GM06990 (cell line): ENCODE measurements around the gene DNAH17.
A peak's percentile ranks its signal among the peaks of the same experiment; 100 is the strongest.

Experiments used
- DNase-seq: peaks from one replicate; pipeline ENCODE4 v3.0.0-alpha.2; 2011; ENCODE audit not compliant: insufficient read length; ENCODE audit errors: extremely low read depth
- H3K27me3 ChIP-seq: replicated peaks from 2 replicates; pipeline ENCODE4 v1.6.0; 2011; ENCODE audit warnings: low read length; ENCODE audit not compliant: control insufficient read depth, insufficient read depth
- H3K36me3 ChIP-seq: 2 replicates; pipeline ENCODE4 v1.5.1; 2011; ENCODE audit warnings: low read length; ENCODE audit not compliant: control insufficient read depth, insufficient read depth
- H3K4me3 ChIP-seq: replicated peaks from 2 replicates; pipeline ENCODE4 v1.5.1; 2011; ENCODE audit warnings: low read depth, mild to moderate bottlenecking, control low read depth, low read length
- TF ChIP-seq, protein P1 (sequence below): IDR thresholded peaks from 2 replicates; pipeline ENCODE4 v1.5.1; 2011; ENCODE audit warnings: low read length, control low read depth, mild to moderate bottlenecking, inconsistent platforms; ENCODE audit not compliant: insufficient read depth, poor library complexity, severe bottlenecking

The DNAH17 gene

DNA sequence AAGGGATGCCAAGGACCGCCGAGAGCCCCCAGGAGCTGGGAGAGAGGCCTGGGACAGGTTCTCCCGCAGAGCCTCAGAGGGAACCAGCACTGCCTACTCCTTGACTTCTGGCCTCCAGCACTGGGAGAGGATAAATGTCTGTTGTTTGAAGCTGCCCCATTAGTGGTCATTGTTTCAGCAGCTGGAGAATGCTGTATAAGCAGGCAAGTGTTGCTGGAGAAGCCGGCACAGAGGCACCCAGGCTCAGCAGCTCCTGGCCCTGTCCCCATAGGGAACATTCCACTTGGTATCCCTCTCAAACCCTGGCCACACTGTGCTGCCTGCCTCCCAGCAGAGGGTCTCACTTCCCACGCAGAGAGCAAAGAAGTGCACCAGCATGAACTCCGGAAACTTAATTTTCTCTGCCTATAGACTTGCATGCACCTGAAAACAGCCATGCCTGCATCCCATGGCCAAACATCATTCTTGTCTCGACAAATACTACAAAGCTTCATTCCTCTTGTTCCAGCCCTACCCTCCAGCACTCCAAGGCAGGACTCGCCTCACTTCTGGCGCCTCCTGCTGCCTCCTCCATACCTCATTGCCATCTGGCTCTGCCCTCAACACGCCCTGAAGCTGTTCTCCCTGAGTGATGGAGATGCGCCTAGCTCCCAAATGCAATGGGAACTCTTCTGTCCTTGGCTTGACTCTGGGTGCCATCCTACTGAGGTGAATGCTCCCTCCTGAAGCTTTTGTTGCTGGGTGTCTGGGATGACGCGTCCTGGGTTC lies 88.1 kb downstream of the DNAH17 start:
- Histone ChIP-seq H3K36me3 (no peaks in the 10 kb centered on the region), H3K27me3 (no peaks in the 10 kb centered on the region), H3K4me3 (no peak overlapping the region)
- DNase-seq, result no peak
- TF ChIP-seq, protein P1, sequence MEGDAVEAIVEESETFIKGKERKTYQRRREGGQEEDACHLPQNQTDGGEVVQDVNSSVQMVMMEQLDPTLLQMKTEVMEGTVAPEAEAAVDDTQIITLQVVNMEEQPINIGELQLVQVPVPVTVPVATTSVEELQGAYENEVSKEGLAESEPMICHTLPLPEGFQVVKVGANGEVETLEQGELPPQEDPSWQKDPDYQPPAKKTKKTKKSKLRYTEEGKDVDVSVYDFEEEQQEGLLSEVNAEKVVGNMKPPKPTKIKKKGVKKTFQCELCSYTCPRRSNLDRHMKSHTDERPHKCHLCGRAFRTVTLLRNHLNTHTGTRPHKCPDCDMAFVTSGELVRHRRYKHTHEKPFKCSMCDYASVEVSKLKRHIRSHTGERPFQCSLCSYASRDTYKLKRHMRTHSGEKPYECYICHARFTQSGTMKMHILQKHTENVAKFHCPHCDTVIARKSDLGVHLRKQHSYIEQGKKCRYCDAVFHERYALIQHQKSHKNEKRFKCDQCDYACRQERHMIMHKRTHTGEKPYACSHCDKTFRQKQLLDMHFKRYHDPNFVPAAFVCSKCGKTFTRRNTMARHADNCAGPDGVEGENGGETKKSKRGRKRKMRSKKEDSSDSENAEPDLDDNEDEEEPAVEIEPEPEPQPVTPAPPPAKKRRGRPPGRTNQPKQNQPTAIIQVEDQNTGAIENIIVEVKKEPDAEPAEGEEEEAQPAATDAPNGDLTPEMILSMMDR, result peak; percentile 19

DNA sequence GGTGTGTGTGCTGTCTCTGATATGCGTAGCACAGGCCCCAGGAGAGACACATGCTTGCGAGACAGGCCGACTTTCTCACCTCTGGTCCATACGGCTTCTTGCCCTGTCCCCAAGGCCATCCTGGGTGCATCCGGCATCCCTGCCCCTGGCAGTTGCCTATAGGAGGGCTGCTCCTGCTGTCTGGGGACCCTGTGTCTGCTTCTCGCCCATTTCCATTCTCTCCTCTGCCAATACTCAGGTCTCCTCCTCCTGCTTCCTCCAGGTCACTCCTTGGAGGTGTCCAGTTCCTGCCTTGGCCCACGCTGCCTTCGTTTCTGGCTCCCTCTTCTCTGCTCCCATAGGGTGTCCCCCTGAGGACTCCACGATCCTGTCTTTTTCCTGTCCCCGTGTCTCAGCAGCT lies 89.0 kb downstream of the DNAH17 start:
- H3K27me3 ChIP-seq, result no peaks in the 10 kb centered on the region
- TF ChIP-seq, protein P1, result no peak
- no peaks in the 10 kb centered on the region for H3K36me3 ChIP-seq
- no peak overlapping the region for H3K4me3 ChIP-seq
- no peak for DNase-seq

DNA sequence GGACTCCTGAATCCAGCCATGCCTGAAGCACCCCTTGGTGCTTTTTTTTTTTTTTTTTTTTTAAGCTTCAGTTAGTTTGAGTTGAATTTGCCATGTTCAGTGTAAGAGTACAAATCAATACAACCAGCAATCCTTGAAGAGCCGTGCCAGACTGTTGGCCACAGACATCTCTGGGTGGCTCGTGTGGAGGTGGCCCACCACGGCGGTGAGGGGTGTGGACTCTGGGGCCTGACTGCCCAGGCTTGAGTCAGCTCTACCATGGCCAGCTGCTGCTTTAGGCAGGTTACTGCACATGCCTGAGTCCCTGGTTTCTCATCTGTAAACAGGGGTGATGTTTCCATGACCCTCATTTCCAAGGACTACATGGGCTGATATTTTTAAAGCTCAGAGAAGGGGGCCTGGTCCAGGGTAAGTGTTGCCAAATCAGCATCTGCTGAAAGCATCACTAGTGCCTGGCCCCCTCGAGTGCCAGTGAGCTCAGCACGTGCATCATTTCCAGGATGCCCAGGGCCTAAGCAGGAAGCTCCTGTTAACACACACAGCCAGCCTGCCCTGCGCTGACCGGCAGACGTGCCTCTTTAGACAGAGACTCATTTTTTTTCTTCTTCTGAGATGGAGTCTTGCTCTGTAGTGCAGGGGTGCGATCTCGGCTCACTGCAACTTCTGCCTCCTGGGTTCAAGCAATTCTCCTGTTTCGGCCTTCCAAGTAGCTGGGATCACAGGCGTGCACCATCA lies 90.1 kb downstream of the DNAH17 start:
- H3K4me3 ChIP-seq, result no peak overlapping the region
- TF ChIP-seq, protein P1, result no peak
- no peaks in the 10 kb centered on the region for H3K27me3 ChIP-seq
- H3K36me3 ChIP-seq, result no peaks in the 10 kb centered on the region
- no peak for DNase-seq

DNA sequence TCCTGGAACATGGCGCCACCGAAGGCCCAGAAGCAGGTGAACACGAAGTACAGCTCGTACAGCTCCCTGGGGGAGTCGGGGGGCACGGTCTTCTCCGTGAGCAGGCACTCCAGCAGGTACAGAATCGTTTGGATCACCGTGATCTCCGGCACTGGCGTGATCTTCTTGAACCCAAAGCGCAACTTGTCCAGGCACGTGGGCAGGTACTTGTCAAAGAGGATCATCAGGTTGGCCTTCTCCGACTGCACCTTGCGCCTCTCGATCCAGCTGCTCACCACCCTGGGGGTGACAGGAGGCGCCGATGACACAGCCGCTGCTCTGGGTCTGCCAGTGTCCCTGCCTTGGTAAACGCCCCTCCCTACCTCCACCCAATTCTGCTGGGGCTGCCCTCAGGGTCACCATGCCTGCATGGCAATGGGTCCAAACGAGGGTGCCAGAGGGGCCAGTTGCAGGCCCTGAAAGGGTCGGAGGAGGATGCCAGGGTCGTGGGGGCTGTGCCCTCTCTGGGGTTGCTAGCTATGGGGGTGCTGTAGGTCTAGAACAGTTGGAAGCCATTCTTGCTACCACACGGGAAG lies 90.9 kb downstream of the DNAH17 start:
- no peak overlapping the region for H3K4me3 ChIP-seq
- H3K36me3 ChIP-seq, result no peaks in the 10 kb centered on the region
- TF ChIP-seq, protein P1, result no peak
- H3K27me3 ChIP-seq, result no peaks in the 10 kb centered on the region
- no peak for DNase-seq

DNA sequence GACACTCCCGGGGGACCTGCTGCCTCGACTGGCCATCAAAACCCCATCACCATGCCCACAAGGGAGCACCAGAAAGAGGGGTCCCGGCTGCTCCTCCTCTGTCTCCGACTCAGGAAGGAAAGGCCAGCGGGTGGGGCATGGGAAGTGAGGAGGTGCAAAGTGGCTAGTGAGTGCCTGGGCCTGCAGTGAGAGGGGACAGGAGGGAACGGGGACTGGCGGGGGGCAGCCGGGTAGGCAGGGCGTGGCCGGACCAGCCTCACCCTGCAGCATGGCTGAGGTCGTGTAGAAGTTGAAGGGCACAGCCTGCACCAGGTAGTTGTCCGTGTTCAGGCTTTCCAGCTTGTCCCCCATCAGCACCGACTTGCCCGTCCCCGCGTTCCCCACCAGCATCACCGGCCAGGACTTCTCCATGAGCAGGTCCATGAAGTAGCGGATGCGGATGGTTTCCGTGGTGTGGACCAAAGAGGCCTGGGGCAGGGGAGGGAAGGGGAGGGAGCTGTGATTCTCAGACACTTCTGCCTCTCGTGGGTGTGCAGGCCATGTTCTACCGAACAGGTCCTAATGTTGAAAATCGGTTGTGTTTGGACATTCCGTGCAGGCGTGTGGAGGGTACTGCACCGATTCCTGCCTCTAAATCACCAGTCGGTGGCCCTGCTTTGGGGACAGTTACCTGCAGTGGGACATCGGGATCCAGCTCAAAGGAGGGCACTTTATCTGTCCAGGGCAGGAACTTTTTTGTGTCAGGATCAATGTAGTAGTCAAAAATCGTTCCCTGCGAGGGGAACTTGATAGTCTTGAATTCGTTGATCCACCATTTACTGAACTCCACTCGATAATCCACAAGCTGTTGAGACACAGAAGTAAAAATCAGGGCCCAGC lies 91.7 kb downstream of the DNAH17 start:
- TF ChIP-seq, protein P1, result no peak
- H3K4me3 ChIP-seq, result peak overlapping the region; percentile 54
- no peaks in the 10 kb centered on the region for H3K27me3 ChIP-seq
- no peak for DNase-seq
- no peaks in the 10 kb centered on the region for H3K36me3 ChIP-seq
